ENCODE measurements around the gene RAB11FIP4. TPM values are rescaled to one million over a fixed set of nuclear protein-coding genes. Genes with fewer than 3 reads are reported as not detected.

RAB11FIP4 gene
- total RNA-seq, 1 donor from 2014 or later = 10.2 TPM

DNA sequence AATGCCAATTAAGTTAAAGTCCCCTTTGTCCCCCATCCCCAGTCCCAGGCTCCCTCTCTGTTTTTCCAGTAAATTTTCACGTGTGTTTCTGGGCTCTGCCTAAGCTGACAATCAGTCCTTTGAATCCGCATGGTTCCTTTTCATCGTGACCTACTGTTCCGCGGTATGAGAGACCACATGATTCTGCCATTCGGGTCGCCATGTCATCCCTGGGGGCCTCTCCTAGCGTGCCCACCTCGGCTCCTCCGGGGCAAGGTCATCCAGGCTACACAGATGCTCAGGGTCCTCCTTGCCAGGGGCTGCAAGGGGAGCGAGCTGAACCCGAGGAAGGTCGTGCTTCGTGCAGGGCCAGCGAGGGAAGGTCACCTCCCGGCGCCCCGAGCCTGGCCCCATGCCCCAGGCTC, 157.6 kb downstream of the RAB11FIP4 start:
- H3K27me3 Mint-ChIP-seq (ENCODE audit: insufficient read depth, low read depth) = peaks cover 33% of the 10 kb centered on the region
- H3K9me3 ChIP-seq (ENCODE audit: low read depth) = no peaks in the 10 kb centered on the region
- TF ChIP-seq EZH2 (IDR thresholded peaks at IDR 0.05) (no peak), EZH2phosphoT487 (IDR thresholded peaks at IDR 0.05) (peak; percentile 22)
- TF ChIP-seq, protein P1, sequence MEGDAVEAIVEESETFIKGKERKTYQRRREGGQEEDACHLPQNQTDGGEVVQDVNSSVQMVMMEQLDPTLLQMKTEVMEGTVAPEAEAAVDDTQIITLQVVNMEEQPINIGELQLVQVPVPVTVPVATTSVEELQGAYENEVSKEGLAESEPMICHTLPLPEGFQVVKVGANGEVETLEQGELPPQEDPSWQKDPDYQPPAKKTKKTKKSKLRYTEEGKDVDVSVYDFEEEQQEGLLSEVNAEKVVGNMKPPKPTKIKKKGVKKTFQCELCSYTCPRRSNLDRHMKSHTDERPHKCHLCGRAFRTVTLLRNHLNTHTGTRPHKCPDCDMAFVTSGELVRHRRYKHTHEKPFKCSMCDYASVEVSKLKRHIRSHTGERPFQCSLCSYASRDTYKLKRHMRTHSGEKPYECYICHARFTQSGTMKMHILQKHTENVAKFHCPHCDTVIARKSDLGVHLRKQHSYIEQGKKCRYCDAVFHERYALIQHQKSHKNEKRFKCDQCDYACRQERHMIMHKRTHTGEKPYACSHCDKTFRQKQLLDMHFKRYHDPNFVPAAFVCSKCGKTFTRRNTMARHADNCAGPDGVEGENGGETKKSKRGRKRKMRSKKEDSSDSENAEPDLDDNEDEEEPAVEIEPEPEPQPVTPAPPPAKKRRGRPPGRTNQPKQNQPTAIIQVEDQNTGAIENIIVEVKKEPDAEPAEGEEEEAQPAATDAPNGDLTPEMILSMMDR (IDR thresholded peaks at IDR 0.05) = no peak
- H3K27me3 ChIP-seq = peaks cover 42% of the 10 kb centered on the region
- H3K27ac Mint-ChIP-seq = no peak overlapping the region
- no peaks in the 10 kb centered on the region for H3K79me2 ChIP-seq (ENCODE audit: low read depth)
- H3K36me3 Mint-ChIP-seq = no peaks in the 10 kb centered on the region
- no peaks in the 10 kb centered on the region for H3K9me3 Mint-ChIP-seq
- H3F3A ChIP-seq (ENCODE audit: low read depth) = peaks cover 12% of the 10 kb centered on the region
- H3K9ac ChIP-seq = no peak overlapping the region
- peak overlapping the region; percentile 89 for H3K4me2 ChIP-seq
- peak overlapping the region; percentile 87 for H3K4me3 ChIP-seq
- peak overlapping the region; percentile 92 for H3K4me3 Mint-ChIP-seq
- no peak for DNase-seq (ENCODE audit: low spot score)
- H4K20me1 ChIP-seq (ENCODE audit: low read depth) = no peaks in the 10 kb centered on the region
- H3K27ac ChIP-seq = no peak overlapping the region
- peak overlapping the region; percentile 89 for H2AFZ ChIP-seq (replicated peaks)
- H3K36me3 ChIP-seq = no peaks in the 10 kb centered on the region
- H3K4me1 ChIP-seq = no peaks in the 10 kb centered on the region
- H3K4me1 Mint-ChIP-seq = peaks cover 28% of the 10 kb centered on the region

DNA sequence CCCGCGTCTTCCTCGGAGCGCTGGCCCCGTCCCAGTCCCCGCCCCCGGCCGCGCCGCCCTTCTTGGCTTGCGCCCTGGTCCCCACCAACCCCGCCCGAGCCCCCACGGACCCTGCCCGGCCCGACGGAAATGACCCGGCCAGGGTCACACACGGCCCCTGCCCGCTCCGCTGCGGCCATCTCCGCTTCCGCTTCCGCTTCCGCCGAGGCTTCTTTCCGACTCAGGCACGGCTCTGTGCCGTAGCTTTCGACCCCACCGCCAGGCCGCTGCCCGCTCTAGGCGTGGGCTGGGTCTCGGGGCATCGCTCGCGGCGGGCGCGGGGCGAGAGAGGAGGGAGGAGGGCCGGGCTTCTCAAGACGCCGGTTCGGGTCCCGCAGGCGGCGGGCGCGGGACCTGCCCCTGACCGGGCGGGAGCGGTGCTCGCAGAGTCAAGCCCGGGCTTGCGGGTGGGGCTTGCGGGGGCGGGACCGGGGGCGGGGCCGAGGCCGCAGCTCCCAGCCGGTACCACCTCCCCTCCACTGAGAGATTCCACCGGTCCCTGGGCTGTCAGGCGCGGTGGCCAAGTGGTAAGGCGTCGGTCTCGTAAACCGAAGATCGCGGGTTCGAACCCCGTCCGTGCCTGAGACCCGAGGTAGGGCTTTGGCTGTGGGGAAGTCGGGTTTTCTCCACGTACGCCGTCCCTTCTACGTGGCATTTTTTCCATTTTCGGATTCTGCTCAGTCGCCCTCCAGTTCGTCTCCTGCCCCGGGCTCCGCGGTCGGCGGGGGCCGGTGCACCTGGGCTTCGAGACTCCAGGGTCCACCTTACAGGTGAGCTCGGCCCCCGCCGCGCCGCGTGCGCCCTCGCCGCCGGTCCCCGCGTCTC, 158.3 kb downstream of the RAB11FIP4 start:
- Histone ChIP-seq H3K27ac (no peak overlapping the region), H3K36me3 (no peaks in the 10 kb centered on the region), H3K4me2 (peak overlapping the region; percentile 89), H3K4me3 (peak overlapping the region; percentile 87), H3K9ac (no peak overlapping the region), H2AFZ (replicated peaks) (peak overlapping the region; percentile 89), H3K4me1 (no peaks in the 10 kb centered on the region), H4K20me1 (ENCODE audit: low read depth) (no peaks in the 10 kb centered on the region), H3K79me2 (ENCODE audit: low read depth) (no peaks in the 10 kb centered on the region), H3K9me3 (ENCODE audit: low read depth) (no peaks in the 10 kb centered on the region), H3K27me3 (peaks cover 48% of the 10 kb centered on the region), H3F3A (ENCODE audit: low read depth) (peaks cover 12% of the 10 kb centered on the region)
- peaks cover 34% of the 10 kb centered on the region for H3K4me1 Mint-ChIP-seq
- peak overlapping the region; percentile 92 for H3K4me3 Mint-ChIP-seq
- no peaks in the 10 kb centered on the region for H3K9me3 Mint-ChIP-seq
- peak; percentile 92 for DNase-seq (ENCODE audit: low spot score)
- no peak overlapping the region for H3K27ac Mint-ChIP-seq
- peaks cover 33% of the 10 kb centered on the region for H3K27me3 Mint-ChIP-seq (ENCODE audit: insufficient read depth, low read depth)
- no peaks in the 10 kb centered on the region for H3K36me3 Mint-ChIP-seq
- TF ChIP-seq EZH2phosphoT487 (IDR thresholded peaks at IDR 0.05) (no peak), EZH2 (IDR thresholded peaks at IDR 0.05) (no peak)
- TF ChIP-seq, protein P1 (IDR thresholded peaks at IDR 0.05) = no peak

DNA sequence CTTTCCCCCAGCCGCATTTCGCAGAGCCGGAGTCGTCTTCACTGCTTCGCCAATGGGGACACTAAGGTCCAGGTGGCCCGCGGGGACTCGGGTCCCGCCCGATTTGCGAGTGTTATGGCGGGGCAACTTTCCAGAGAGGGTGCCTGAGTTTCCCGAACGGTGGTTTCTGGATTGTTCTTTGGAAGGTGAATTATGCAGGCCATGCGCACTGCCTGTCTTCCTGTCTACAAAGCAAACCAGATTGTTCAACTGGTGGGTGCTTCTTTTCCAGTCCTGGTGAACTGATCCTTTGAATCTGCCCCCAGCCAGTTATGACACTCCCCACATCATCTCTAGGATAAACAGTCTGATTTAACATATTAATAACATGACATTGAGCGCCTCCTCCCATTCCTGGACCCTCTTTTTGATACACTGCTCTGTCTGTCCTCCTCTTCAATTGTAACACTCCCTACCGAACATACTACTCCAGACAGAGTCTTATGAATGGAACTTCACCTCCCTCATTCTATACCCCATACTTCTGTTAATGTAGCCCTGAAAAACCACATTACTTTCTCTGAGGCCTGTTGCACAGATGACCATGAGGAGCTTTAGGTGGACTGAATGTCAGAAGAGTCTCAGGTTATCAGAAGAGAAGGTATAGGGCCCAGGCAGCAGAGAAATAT, 159.0 kb downstream of the RAB11FIP4 start:
- peak overlapping the region; percentile 9 for H3K27ac Mint-ChIP-seq
- peak overlapping the region; percentile 87 for H3K4me3 ChIP-seq
- peak overlapping the region; percentile 23 for H2AFZ ChIP-seq (replicated peaks)

More for the DNA sequence above, 159.0 kb downstream of the RAB11FIP4 start:
- Mint-ChIP-seq H3K27me3 (ENCODE audit: insufficient read depth, low read depth) (peaks cover 33% of the 10 kb centered on the region), H3K4me3 (peak overlapping the region; percentile 82), H3K9me3 (no peaks in the 10 kb centered on the region), H3K36me3 (no peaks in the 10 kb centered on the region), H3K4me1 (peaks cover 42% of the 10 kb centered on the region)
- Histone ChIP-seq H3K4me1 (no peaks in the 10 kb centered on the region), H3F3A (ENCODE audit: low read depth) (peaks cover 12% of the 10 kb centered on the region), H3K27me3 (peaks cover 56% of the 10 kb centered on the region), H3K79me2 (ENCODE audit: low read depth) (no peaks in the 10 kb centered on the region), H3K4me2 (peak overlapping the region; percentile 79), H3K9me3 (ENCODE audit: low read depth) (no peaks in the 10 kb centered on the region), H3K9ac (no peak overlapping the region), H3K27ac (no peak overlapping the region), H4K20me1 (ENCODE audit: low read depth) (no peaks in the 10 kb centered on the region), H3K36me3 (no peaks in the 10 kb centered on the region)
- TF ChIP-seq EZH2phosphoT487 (IDR thresholded peaks at IDR 0.05) = no peak
- no peak for TF ChIP-seq EZH2 (IDR thresholded peaks at IDR 0.05)
- TF ChIP-seq, protein P1 (IDR thresholded peaks at IDR 0.05) = no peak
- no peak for DNase-seq (ENCODE audit: low spot score)

Data from neural progenitor cell (in vitro differentiated cells).